Astrocyte (in vitro differentiated cells and primary cell): Measurements from ENCODE around the gene LGALS1. TPM values are rescaled to one million over a fixed set of nuclear protein-coding genes. Genes with fewer than 3 reads are reported as not detected.

Experiments used
- DNase-seq: peaks from one replicate; pipeline ENCODE4 v3.0.0-alpha.2; 2010; ENCODE audit warnings: low read depth
- FAIRE-seq: peaks from 2 replicates; lab custom pipeline; 2011; peaks lifted over from hg19 to GRCh38; lab: Jason Lieb, UNC
- H2AFZ ChIP-seq: 2 replicates; pipeline ENCODE4 v1.6.0; 2012; ENCODE audit warnings: low read depth, low read length, inconsistent platforms
- H3K27ac ChIP-seq: 2 replicates; pipeline ENCODE4 v1.5.1; 2011; ENCODE audit warnings: low read depth, low read length, inconsistent platforms
- H3K27me3 ChIP-seq: 2 replicates; pipeline ENCODE4 v1.6.0; 2011; ENCODE audit warnings: low read length, inconsistent platforms; ENCODE audit not compliant: insufficient read depth
- H3K36me3 ChIP-seq: 2 replicates; pipeline ENCODE4 v1.5.1; 2011; ENCODE audit warnings: low read length, inconsistent platforms; ENCODE audit not compliant: insufficient read depth
- H3K4me1 ChIP-seq: 2 replicates; pipeline ENCODE4 v1.5.1; 2011; ENCODE audit warnings: low read length, inconsistent platforms; ENCODE audit not compliant: insufficient read depth
- H3K4me2 ChIP-seq: 2 replicates; pipeline ENCODE4 v1.6.0; 2012; ENCODE audit warnings: low read length, inconsistent platforms
- H3K4me3 ChIP-seq: 2 replicates; pipeline ENCODE4 v1.5.1; 2011; ENCODE audit warnings: low read depth, mild to moderate bottlenecking, low read length, inconsistent platforms; ENCODE audit not compliant: insufficient read depth
- H3K79me2 ChIP-seq: 2 replicates; pipeline ENCODE4 v1.6.0; 2012; ENCODE audit warnings: mild to moderate bottlenecking, low read length, inconsistent platforms; ENCODE audit not compliant: insufficient read depth
- H3K9ac ChIP-seq: 2 replicates; pipeline ENCODE4 v1.6.0; 2012; ENCODE audit warnings: mild to moderate bottlenecking, low read length, inconsistent platforms
- H3K9me3 ChIP-seq: 2 replicates; pipeline ENCODE4 v1.5.1; 2012; ENCODE audit warnings: low read depth, mild to moderate bottlenecking, low read length, inconsistent platforms; ENCODE audit not compliant: insufficient read depth
- H4K20me1 ChIP-seq: 2 replicates; pipeline ENCODE4 v1.6.0; 2012; ENCODE audit warnings: low read length, inconsistent platforms; ENCODE audit not compliant: insufficient read depth
- H3K27ac Mint-ChIP-seq: one replicate; pipeline ENCODE4 v1.8.0; 2021; ENCODE audit warnings: mild to moderate bottlenecking, mixed read lengths; ENCODE audit not compliant: unreplicated experiment
- H3K27me3 Mint-ChIP-seq: one replicate; pipeline ENCODE4 v1.8.0; 2021; ENCODE audit warnings: low read depth, mixed read lengths; ENCODE audit not compliant: unreplicated experiment
- H3K36me3 Mint-ChIP-seq: one replicate; pipeline ENCODE4 v1.8.0; 2021; ENCODE audit warnings: low read depth, mixed read lengths; ENCODE audit not compliant: unreplicated experiment
- H3K4me1 Mint-ChIP-seq: one replicate; pipeline ENCODE4 v1.8.0; 2021; ENCODE audit warnings: low read depth, mixed read lengths; ENCODE audit not compliant: unreplicated experiment
- H3K4me3 Mint-ChIP-seq: one replicate; pipeline ENCODE4 v1.8.0; 2021; ENCODE audit warnings: mild to moderate bottlenecking, moderate library complexity, mixed read lengths; ENCODE audit not compliant: unreplicated experiment
- H3K9me3 Mint-ChIP-seq: one replicate; pipeline ENCODE4 v1.8.0; 2021; ENCODE audit warnings: mild to moderate bottlenecking, mixed read lengths; ENCODE audit not compliant: unreplicated experiment
- CTCF ChIP-seq: IDR thresholded peaks from 2 replicates; pipeline ENCODE4 v1.5.1; 2011; ENCODE audit warnings: low read depth, mild to moderate bottlenecking, inconsistent platforms, low read length, moderate library complexity; ENCODE audit not compliant: insufficient read depth
- EZH2 ChIP-seq: IDR thresholded peaks from 2 replicates; pipeline ENCODE4 v1.6.1; 2012; ENCODE audit warnings: mild to moderate bottlenecking, low read length, inconsistent platforms; ENCODE audit not compliant: insufficient read depth
- total RNA-seq: library from RNA; stranded (reverse); gene quantifications from 2 replicates; pipeline ENCODE4 v1.2.1, GENCODE V29; 2021

Gene LGALS1
- total RNA-seq, 1 donor from 2014 or later: 240 TPM

- Mint-ChIP-seq H3K9me3 (no peaks in the 10 kb centered on the region), H3K27me3 (no peaks in the 10 kb centered on the region), H3K36me3 (peaks cover 13% of the 10 kb centered on the region), H3K4me1 (no peaks in the 10 kb centered on the region), H3K4me3 (peak within 1 kb of the TSS; percentile 92), H3K27ac (peak within 1 kb of the TSS; percentile 78)
- H3K27ac ChIP-seq: no peak within 1 kb of the TSS
- H4K20me1 ChIP-seq: no peaks in the 10 kb centered on the region
- DNase-seq: peak; percentile 88
- H3K4me3 ChIP-seq: peak within 1 kb of the TSS; percentile 49
- peak within 1 kb of the TSS; percentile 49 for H3K9ac ChIP-seq
- no peaks in the 10 kb centered on the region for H3K9me3 ChIP-seq
- no peak for FAIRE-seq
- peaks cover 3% of the 10 kb centered on the region for H3K4me1 ChIP-seq
- peak within 1 kb of the TSS; percentile 92 for H3K4me2 ChIP-seq
- H3K27me3 ChIP-seq: no peaks in the 10 kb centered on the region
- peak within 1 kb of the TSS; percentile 56 for H2AFZ ChIP-seq
- TF ChIP-seq CTCF (peak; percentile 33), EZH2 (no peak)
- H3K79me2 ChIP-seq: no peaks in the 10 kb centered on the region
- H3K36me3 ChIP-seq: peaks cover 3% of the 10 kb centered on the region
Measured at GRCh38 chr22:37696657-37697537, 21.5 kb downstream of the LGALS1 start, which contains the start of gene TRIOBP. Gene TRIOBP, plus strand, starts transcription at chr22:37697048. Its CDS starts 4,318 bp downstream, at chr22:37701366.

DNA sequence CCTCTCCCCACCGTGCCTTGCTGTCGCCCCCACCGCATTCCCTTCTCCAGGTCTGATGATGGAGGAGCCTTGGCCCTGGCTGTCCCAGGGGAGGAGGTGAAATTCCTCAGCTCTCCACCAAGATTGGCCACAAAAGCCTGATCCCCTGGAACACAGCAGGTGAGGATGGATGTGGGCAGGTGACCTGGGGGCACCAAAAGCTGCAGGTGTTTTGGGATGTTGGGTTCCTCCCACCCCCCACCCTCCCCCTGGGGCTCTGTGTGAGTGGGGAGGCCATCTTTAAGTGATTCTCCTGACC lies 22.1 kb downstream of the LGALS1 start:
- FAIRE-seq: no peak
- H3K4me2 ChIP-seq: peak overlapping the region; percentile 92

More for the DNA sequence above, 22.1 kb downstream of the LGALS1 start:
- peak overlapping the region; percentile 49 for H3K4me3 ChIP-seq
- peak overlapping the region; percentile 49 for H3K9ac ChIP-seq
- no peaks in the 10 kb centered on the region for H3K27me3 ChIP-seq
- H3K79me2 ChIP-seq: no peaks in the 10 kb centered on the region
- Mint-ChIP-seq H3K4me3 (peak overlapping the region; percentile 92), H3K27me3 (no peaks in the 10 kb centered on the region), H3K36me3 (peaks cover 11% of the 10 kb centered on the region), H3K27ac (no peak overlapping the region), H3K4me1 (no peaks in the 10 kb centered on the region), H3K9me3 (no peaks in the 10 kb centered on the region)
- no peak overlapping the region for H3K27ac ChIP-seq
- TF ChIP-seq CTCF (no peak), EZH2 (no peak)
- peaks cover 3% of the 10 kb centered on the region for H3K4me1 ChIP-seq
- no peaks in the 10 kb centered on the region for H3K9me3 ChIP-seq
- H4K20me1 ChIP-seq: no peaks in the 10 kb centered on the region
- DNase-seq: no peak
- H2AFZ ChIP-seq: peak overlapping the region; percentile 56
- no peaks in the 10 kb centered on the region for H3K36me3 ChIP-seq
